ENCODE results near the gene ANXA4. TPM values are rescaled to one million over a fixed set of nuclear protein-coding genes. Genes with fewer than 3 reads are reported as not detected.

Gene ANXA4
- total RNA-seq, 4 donors from 2014 or later = 61.8 to 79.4 (median 73.9) TPM

DNA sequence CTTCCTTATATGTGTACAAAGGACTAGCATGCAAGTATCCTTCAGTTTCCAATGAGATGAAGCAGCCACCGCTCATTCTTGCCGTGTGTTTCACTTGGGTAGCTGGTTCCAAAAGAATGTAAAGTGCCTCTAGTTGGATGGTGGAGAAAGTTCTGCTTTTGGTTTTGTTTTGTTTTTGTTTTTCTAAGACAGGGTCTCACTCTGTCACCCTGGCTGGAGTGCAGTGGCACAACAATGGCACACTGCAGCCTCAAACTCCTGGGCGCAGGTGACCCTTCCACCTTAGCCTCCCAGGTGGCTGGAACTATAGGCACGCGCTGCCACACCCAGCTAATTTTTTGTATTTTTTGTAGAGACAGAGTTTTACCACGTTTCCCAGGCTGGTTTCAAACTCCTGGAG is 8.3 kb downstream of the ANXA4 start:
- DNase-seq (ENCODE audit: low spot score in 2 of 2) = no peak
- TF ChIP-seq EP300 (IDR thresholded peaks at IDR 0.05) = no peak
- TF ChIP-seq, protein P1, sequence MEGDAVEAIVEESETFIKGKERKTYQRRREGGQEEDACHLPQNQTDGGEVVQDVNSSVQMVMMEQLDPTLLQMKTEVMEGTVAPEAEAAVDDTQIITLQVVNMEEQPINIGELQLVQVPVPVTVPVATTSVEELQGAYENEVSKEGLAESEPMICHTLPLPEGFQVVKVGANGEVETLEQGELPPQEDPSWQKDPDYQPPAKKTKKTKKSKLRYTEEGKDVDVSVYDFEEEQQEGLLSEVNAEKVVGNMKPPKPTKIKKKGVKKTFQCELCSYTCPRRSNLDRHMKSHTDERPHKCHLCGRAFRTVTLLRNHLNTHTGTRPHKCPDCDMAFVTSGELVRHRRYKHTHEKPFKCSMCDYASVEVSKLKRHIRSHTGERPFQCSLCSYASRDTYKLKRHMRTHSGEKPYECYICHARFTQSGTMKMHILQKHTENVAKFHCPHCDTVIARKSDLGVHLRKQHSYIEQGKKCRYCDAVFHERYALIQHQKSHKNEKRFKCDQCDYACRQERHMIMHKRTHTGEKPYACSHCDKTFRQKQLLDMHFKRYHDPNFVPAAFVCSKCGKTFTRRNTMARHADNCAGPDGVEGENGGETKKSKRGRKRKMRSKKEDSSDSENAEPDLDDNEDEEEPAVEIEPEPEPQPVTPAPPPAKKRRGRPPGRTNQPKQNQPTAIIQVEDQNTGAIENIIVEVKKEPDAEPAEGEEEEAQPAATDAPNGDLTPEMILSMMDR (IDR thresholded peaks at IDR 0.05) = no peak
- TF ChIP-seq POLR2A (IDR thresholded peaks at IDR 0.05) = no peak
- 82 to 90% methylated on average over 6 of the region's 6 CpGs for WGBS, 2 donors

GRCh38 chr2:69753659-69754363 is 11.9 kb downstream of the ANXA4 start:
- Histone ChIP-seq H3K36me3 (peaks cover 0 to 9% (median 0%) of the 10 kb centered on the region in 3 donors), H3K27ac (peak overlapping the region in 2 of 4 donors; percentile 73 to 79), H3K27me3 (no peaks in the 10 kb centered on the region), H3K9me3 (no peaks in the 10 kb centered on the region), H3K4me1 (peaks cover 0 to 48% (median 25%) of the 10 kb centered on the region in 4 donors), H3K4me3 (no peak overlapping the region)
- WGBS, 2 donors = 80 to 83% methylated on average over 3 of the region's 3 CpGs
- no peak for DNase-seq (ENCODE audit: low spot score in 2 of 2)
- TF ChIP-seq, protein P1 (IDR thresholded peaks at IDR 0.05) = no peak
- TF ChIP-seq EP300 (IDR thresholded peaks at IDR 0.05) (no peak), POLR2A (IDR thresholded peaks at IDR 0.05) (no peak)

More for the DNA sequence above, 8.3 kb downstream of the ANXA4 start:
- no peaks in the 10 kb centered on the region for H3K27me3 ChIP-seq
- no peak overlapping the region for H3K27ac ChIP-seq
- no peaks in the 10 kb centered on the region for H3K9me3 ChIP-seq
- H3K4me1 ChIP-seq = peaks cover 0 to 38% (median 14%) of the 10 kb centered on the region in 4 donors
- H3K36me3 ChIP-seq = no peaks in the 10 kb centered on the region
- H3K4me3 ChIP-seq = no peak overlapping the region

GRCh38 chr2:69754633-69755032 is 12.7 kb downstream of the ANXA4 start:
- H3K27ac ChIP-seq = peak overlapping the region in 2 of 4 donors; percentile 73 to 79
- H3K9me3 ChIP-seq = no peaks in the 10 kb centered on the region
- TF ChIP-seq POLR2A (IDR thresholded peaks at IDR 0.05) (no peak), EP300 (IDR thresholded peaks at IDR 0.05) (no peak)
- TF ChIP-seq, protein P1 (IDR thresholded peaks at IDR 0.05) = no peak
- 60 to 67% methylated on average over 1 of the region's 1 CpG for WGBS, 2 donors
- DNase-seq (ENCODE audit: low spot score in 2 of 2) = no peak
- no peaks in the 10 kb centered on the region for H3K27me3 ChIP-seq
- H3K4me3 ChIP-seq = no peak overlapping the region
- peaks cover 0 to 41% (median 25%) of the 10 kb centered on the region in 4 donors for H3K4me1 ChIP-seq
- H3K36me3 ChIP-seq = peaks cover 0 to 9% (median 0%) of the 10 kb centered on the region in 3 donors

DNA sequence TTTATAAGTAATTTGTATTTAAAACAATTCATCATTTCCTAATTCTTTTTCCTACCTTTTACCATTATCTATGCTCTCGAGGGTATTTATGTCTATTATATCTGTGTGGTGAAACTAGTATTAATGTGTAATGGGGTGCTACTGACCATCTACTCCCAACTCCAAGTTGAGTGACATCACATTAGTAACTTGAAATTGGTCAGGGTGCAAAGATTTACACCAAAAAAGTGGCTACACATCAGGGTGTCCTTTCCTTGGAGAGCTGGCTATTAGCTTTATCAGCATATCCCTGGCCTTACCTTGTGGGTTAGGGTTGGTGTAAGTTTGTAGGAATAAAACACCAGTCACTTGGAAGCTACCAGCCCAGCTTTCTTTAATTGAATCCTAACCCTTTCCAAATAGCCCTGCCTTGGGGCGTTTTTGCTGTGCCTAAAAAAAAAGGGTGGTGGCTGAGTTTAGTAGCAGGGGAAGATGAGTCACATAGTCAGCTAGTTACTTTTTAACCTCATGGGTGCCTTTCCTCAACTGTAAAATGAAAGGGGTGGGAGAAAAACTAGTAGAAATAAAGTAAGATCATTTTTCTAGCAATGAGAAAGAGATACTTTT is 14.0 kb downstream of the ANXA4 start:
- no peaks in the 10 kb centered on the region for H3K9me3 ChIP-seq
- H3K36me3 ChIP-seq = peaks cover 0 to 9% (median 0%) of the 10 kb centered on the region in 3 donors
- no peak overlapping the region for H3K4me3 ChIP-seq
- TF ChIP-seq, protein P1 (IDR thresholded peaks at IDR 0.05) = no peak
- TF ChIP-seq EP300 (IDR thresholded peaks at IDR 0.05) = peak in 1 of 2 donors; percentile 27
- WGBS, 2 donors = 46 to 47% methylated on average over 2 of the region's 2 CpGs
- H3K27ac ChIP-seq = peak overlapping the region in 3 of 4 donors; percentile 23 to 79 (median 46)
- peaks cover 0 to 41% (median 25%) of the 10 kb centered on the region in 4 donors for H3K4me1 ChIP-seq
- DNase-seq (ENCODE audit: low spot score in 2 of 2) = no peak
- H3K27me3 ChIP-seq = no peaks in the 10 kb centered on the region

- Histone ChIP-seq H3K27ac (peak overlapping the region; percentile 73 to 91 (median 84)), H3K27me3 (no peaks in the 10 kb centered on the region), H3K4me3 (peak overlapping the region in 1 of 4 donors; percentile 41), H3K9me3 (no peaks in the 10 kb centered on the region), H3K36me3 (peaks cover 0 to 9% (median 0%) of the 10 kb centered on the region in 3 donors), H3K4me1 (peaks cover 0 to 54% (median 16%) of the 10 kb centered on the region in 4 donors)
- 93 to 98% methylated on average over 2 of the region's 2 CpGs for WGBS, 2 donors
- TF ChIP-seq, protein P1 (IDR thresholded peaks at IDR 0.05) = no peak
- TF ChIP-seq POLR2A (IDR thresholded peaks at IDR 0.05) (no peak), EP300 (IDR thresholded peaks at IDR 0.05) (no peak)
- DNase-seq (ENCODE audit: low spot score in 2 of 2) = no peak
Observed at GRCh38 chr2:69762025-69762424, 20.1 kb downstream of the ANXA4 start.

Measured in tibial nerve (tissue), 4 donors.